MCF 10A (cell line): ENCODE data around the gene CHRNA3. TPM values are rescaled to one million over a fixed set of nuclear protein-coding genes. Genes with fewer than 3 reads are reported as not detected.

Experiments
- Bru-seq: library from RNA; stranded (reverse); fragments of 400-500 nt; gene quantifications from one replicate; lab custom pipeline; 2021; lab: Mats Ljungman, UMichigan
- BruChase-seq, 2 experiments: library from RNA; stranded (reverse); fragments of 400-500 nt; gene quantifications; one replicate each; lab custom pipeline; 2021; lab: Mats Ljungman, UMichigan
- BruUV-seq: library from RNA; stranded (reverse); fragments of 400-500 nt; replicated peaks from 2 replicates; lab custom pipeline; 2021; lab: Mats Ljungman, UMichigan
- CTCF ChIA-PET: fragments of 300-600 bp; sonication (Branson Sonifier 250); formaldehyde crosslinking; extraction: SDS; loops from one replicate; lab custom pipeline; 2021; ENCODE audit warnings: antibody characterized with exemption, inconsistent platforms; lab: Yijun Ruan, JAX
- POLR2A ChIA-PET: fragments of 300-600, 350-650 bp; sonication (Branson Sonifier 250); formaldehyde crosslinking; extraction: SDS; loops from one replicate; lab custom pipeline; 2020; ENCODE audit warnings: antibody characterized with exemption, inconsistent platforms; lab: Yijun Ruan, JAX
- DNase-seq: peaks from one replicate; pipeline ENCODE4 v3.0.0-alpha.2; 2018; ENCODE audit not compliant: unreplicated experiment
- H3K27ac Mint-ChIP-seq: one replicate; pipeline ENCODE4 v1.8.0; 2022; ENCODE audit warnings: mild to moderate bottlenecking, low read depth, mixed read lengths; ENCODE audit not compliant: unreplicated experiment
- H3K27me3 Mint-ChIP-seq: one replicate; pipeline ENCODE4 v1.8.0; 2022; ENCODE audit warnings: mixed read lengths; ENCODE audit not compliant: insufficient read depth, unreplicated experiment
- H3K36me3 Mint-ChIP-seq: one replicate; pipeline ENCODE4 v1.8.0; 2022; ENCODE audit warnings: mild to moderate bottlenecking, moderate library complexity, mixed read lengths; ENCODE audit not compliant: insufficient read depth, unreplicated experiment
- H3K4me1 Mint-ChIP-seq: one replicate; pipeline ENCODE4 v1.8.0; 2022; ENCODE audit warnings: mixed read lengths; ENCODE audit not compliant: insufficient read depth, unreplicated experiment
- H3K4me3 Mint-ChIP-seq: one replicate; pipeline ENCODE4 v1.8.0; 2022; ENCODE audit warnings: mild to moderate bottlenecking, moderate library complexity, mixed read lengths; ENCODE audit not compliant: unreplicated experiment
- H3K9me3 Mint-ChIP-seq: one replicate; pipeline ENCODE4 v1.8.0; 2022; ENCODE audit warnings: mixed read lengths; ENCODE audit not compliant: unreplicated experiment
- intact Hi-C: fragments of 100-400 bp; cut with micrococcal nuclease; formaldehyde crosslinking; loops from 2 replicates; pipeline ENCODE4 v1.14.1; 2022
- long read RNA-seq: library from polyadenylated mRNA; stranded (forward); transcript quantifications from one replicate; pipeline ENCODE4 v2.0.0, GENCODE V29; 2022
- total RNA-seq: library from RNA; stranded (reverse); gene quantifications from 2 replicates; pipeline ENCODE4 v1.2.3, GENCODE V29; 2022
- TF ChIP-seq, protein P1 (sequence below): fragments of 200-600 bp; IDR thresholded peaks from one replicate; pipeline ENCODE4 v1.8.0; 2022; ENCODE audit warnings: antibody characterized with exemption, mild to moderate bottlenecking; ENCODE audit not compliant: unreplicated experiment

CHRNA3 gene
- total RNA-seq: not detected in 2 replicates
- Bru-seq, nascent RNA: not detected
- percentile 5 among the genes with signal in this experiment for BruChase-seq, experiment 1, labeled RNA remaining after a 6-hour chase
- BruChase-seq, experiment 2, labeled RNA remaining after a 2-hour chase: percentile 7 among the genes with signal in this experiment
- long read RNA-seq: 0 reads

DNA sequence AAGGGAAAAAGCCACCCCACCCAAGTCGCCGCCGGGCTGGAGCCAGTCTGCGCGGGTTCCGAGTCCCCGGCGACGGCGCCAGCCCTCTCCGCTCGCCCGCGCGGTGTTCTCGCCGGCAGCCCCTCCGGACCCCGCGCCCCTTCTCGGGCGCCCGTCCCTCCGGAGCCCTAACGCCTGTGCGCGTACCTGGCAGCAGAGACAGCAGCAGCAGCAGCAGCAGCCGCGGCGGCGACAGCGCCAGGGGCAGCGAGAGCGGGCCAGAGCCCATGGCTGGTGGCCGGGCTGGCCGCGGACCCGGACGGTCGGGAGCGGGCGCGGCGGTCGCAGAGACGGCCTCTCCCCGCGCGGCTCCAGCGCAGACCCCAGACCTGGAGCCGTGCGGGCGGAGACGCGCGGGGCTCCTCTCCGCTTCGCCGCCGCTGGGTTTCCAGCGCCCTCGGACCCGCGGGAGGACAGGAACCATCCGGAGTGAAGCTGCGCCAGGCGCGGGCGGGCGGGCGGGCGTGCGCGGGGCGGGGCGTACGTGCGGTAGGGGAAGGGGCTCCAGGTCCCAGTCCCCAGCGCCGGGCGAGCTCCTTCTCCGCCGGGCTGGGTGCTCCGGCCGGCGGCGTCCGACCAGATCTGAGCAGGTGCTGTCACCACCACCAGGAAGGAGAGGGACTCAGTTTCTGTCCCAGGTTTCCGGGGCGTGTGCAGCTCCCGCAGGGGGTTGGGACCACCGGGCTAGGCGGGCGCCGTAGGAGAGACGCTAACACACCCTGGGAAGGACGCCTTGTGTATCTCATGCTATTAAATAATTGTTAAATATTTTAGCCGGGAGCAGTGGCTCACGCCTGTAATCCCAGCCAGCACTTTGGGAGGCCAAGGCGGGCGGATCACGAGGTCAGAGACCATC lies at the start of gene CHRNA3:
CHRNA3 (minus strand) TSS at position 470 of the 895 bp plus-strand sequence; CDS start at position 268, 202 bp downstream.
- no peak for DNase-seq
- intact Hi-C loops: no loop called here
- Mint-ChIP-seq H3K36me3 (no peaks in the 10 kb centered on the region), H3K4me1 (no peaks in the 10 kb centered on the region), H3K27me3 (peaks cover 31% of the 10 kb centered on the region), H3K27ac (no peak within 1 kb of the TSS), H3K9me3 (no peaks in the 10 kb centered on the region), H3K4me3 (no peak within 1 kb of the TSS)
- ChIA-PET POLR2A (no interaction called here), CTCF (interaction anchor here (1.6 kb wide), 1 partner anchor 19 kb away, joined by 6 read pairs; no protein-coding TSS in a partner anchor)
- no TSS peak for BruUV-seq
- TF ChIP-seq, protein P1, sequence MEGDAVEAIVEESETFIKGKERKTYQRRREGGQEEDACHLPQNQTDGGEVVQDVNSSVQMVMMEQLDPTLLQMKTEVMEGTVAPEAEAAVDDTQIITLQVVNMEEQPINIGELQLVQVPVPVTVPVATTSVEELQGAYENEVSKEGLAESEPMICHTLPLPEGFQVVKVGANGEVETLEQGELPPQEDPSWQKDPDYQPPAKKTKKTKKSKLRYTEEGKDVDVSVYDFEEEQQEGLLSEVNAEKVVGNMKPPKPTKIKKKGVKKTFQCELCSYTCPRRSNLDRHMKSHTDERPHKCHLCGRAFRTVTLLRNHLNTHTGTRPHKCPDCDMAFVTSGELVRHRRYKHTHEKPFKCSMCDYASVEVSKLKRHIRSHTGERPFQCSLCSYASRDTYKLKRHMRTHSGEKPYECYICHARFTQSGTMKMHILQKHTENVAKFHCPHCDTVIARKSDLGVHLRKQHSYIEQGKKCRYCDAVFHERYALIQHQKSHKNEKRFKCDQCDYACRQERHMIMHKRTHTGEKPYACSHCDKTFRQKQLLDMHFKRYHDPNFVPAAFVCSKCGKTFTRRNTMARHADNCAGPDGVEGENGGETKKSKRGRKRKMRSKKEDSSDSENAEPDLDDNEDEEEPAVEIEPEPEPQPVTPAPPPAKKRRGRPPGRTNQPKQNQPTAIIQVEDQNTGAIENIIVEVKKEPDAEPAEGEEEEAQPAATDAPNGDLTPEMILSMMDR: no peak

DNA sequence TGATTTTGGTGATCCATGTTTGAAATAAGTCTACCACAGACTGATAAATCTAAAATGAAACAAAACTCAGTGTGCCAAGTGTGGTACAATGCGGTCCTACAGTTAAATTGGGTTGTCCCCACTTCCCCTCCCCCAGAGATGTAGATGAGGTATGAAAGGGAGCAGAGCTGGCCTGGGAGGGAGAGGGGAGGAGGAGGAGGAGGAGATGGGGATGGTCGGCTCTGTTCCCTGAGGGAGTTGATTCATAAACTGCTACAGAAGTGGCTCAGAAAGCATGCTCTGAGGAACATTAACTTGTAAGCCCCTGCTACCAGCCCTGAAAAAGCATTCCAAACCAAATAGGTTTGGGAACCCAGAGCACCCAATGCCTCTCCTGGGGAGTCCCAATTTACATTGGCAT lies 48.2 kb upstream of the CHRNA3 start:
- H3K4me1 Mint-ChIP-seq: no peaks in the 10 kb centered on the region
- ChIA-PET POLR2A (no interaction called here), CTCF (interaction anchor here (1.2 to 1.5 kb wide), 2 partner anchors 31 to 41 kb away, joined by 4 to 5 read pairs; no protein-coding TSS in a partner anchor)
- H3K4me3 Mint-ChIP-seq: no peak overlapping the region
- intact Hi-C loops: no loop called here
- no peaks in the 10 kb centered on the region for H3K9me3 Mint-ChIP-seq
- H3K36me3 Mint-ChIP-seq: no peaks in the 10 kb centered on the region
- no TSS peak for BruUV-seq
- H3K27me3 Mint-ChIP-seq: no peaks in the 10 kb centered on the region
- no peak for DNase-seq
- TF ChIP-seq, protein P1: no peak
- H3K27ac Mint-ChIP-seq: no peak overlapping the region

DNA sequence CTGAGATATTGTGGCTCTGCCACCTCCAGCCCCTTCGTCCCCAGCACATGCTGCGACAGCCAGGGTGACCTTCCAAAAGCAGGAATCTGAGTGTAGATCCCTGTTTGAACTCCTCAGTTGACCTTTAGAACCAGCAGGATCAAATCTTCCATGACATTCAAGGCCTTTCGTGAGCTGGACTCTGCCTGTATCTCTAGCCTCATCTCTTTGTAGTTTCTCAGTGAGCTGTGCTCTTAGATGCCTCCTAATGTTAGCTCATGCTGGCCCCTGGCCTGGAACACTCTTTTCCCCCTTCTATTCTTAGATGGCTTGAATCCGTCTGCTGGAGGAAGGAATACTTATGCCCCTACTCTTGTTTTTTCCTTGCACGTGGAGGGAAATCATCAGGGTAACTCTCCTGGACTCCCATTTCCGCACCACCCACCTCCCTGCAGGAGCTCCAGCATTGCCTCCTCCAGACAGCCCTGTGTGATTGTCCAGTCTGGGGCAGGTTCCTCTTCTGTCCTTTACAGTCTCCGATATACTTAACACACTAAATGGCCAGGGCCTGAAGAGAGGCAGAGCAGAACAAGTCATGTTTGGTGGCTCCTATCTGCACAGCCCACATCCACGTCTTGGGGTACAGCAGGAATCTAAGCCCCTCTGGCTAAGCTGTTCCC lies 46.9 kb upstream of the CHRNA3 start:
- Mint-ChIP-seq H3K4me1 (no peaks in the 10 kb centered on the region), H3K9me3 (no peaks in the 10 kb centered on the region), H3K27me3 (no peaks in the 10 kb centered on the region), H3K4me3 (no peak overlapping the region), H3K36me3 (no peaks in the 10 kb centered on the region), H3K27ac (no peak overlapping the region)
- intact Hi-C loops: no loop called here
- ChIA-PET POLR2A (no interaction called here), CTCF (interaction anchor here (0.6 to 1.2 kb wide), 3 partner anchors 30 to 1560 kb away, joined by 3 to 5 read pairs (median 3); no protein-coding TSS in a partner anchor)
- TF ChIP-seq, protein P1: no peak
- BruUV-seq: no TSS peak
- no peak for DNase-seq
